Measurements from ENCODE around the gene C12orf42.

C12orf42 gene

GRCh38 chr12:103273645-103274044 is 222.1 kb downstream of the C12orf42 start:
- DNase-seq (ENCODE audit: low read depth in 4 of 4, low spot score in 1 of 4), result no peak

DNA sequence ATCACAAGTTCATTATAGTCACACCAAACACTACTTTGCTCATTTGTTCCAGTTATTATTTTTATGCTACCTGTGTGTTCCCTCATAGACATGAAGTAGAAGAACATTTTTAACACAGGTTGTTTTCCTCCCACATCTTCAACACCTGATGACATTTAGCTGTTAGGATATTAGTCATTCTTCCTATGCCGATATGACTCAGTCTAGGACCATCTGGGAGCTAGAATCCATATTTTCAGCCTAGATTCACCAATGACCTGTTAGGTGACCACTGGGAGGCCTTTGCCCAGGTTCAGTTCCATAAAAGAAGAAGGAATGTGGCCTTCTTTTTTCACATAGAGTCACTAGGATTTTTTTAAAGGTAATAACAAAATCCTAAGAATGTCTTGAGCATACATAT is 222.8 kb downstream of the C12orf42 start:
- no peak for DNase-seq (ENCODE audit: low read depth in 4 of 4, low spot score in 1 of 4)

GRCh38 chr12:103269946-103270345 is 225.8 kb downstream of the C12orf42 start:
- DNase-seq (ENCODE audit: low read depth in 4 of 4, low spot score in 1 of 4), result no peak

DNA sequence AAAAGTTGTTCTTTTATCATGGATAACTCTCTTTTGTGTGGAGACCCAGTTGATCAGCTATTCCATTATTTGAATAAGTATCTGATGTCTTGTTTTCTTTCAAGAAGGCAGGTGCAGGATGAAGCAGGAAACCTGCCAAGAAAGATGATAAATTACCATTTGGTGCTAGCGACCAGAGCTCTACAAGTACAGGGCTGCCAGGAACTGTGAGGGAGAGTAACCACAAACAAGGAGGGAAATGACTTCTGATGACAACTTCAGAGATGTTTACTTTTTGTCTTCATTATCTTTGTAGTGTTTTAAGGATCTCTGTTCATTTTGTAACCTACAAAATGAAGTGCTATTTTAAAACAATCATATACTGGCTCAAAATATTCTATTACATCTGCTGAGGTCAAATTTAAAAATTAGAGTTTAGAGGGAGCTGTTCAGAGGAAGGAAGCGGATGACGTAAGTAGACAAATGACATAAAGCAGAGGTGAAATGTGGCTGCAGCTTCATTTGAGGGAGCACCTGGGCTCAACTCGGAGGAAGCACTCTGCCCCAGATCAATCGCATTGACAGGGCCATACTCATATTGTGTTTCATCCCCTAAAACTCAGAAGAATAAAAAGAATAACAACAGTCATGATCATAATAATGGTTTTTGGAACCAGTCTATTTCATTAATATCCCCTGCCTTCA is 226.8 kb downstream of the C12orf42 start:
- no peak for DNase-seq (ENCODE audit: low read depth in 4 of 4, low spot score in 1 of 4)

GRCh38 chr12:103257763-103258162 is 238.0 kb downstream of the C12orf42 start:
- no peak for DNase-seq (ENCODE audit: low read depth in 4 of 4, low spot score in 1 of 4)

All from stimulated activated CD4-positive, alpha-beta T cell treated with anti-CD3 and anti-CD28 coated beads, Interleukin-1b, Interleukin-23, amount 100 ng/mL, for 24 hours (primary cell).